HG02885 (cell line): ENCODE results near the gene MMAB.

Source experiments
- ATAC-seq: cut with Tn5 transposase; IDR thresholded peaks from one replicate; pipeline ENCODE4 v1.9.1; 2021; ENCODE audit warnings: mild to moderate bottlenecking; ENCODE audit not compliant: unreplicated experiment, poor library complexity

The MMAB gene

DNA sequence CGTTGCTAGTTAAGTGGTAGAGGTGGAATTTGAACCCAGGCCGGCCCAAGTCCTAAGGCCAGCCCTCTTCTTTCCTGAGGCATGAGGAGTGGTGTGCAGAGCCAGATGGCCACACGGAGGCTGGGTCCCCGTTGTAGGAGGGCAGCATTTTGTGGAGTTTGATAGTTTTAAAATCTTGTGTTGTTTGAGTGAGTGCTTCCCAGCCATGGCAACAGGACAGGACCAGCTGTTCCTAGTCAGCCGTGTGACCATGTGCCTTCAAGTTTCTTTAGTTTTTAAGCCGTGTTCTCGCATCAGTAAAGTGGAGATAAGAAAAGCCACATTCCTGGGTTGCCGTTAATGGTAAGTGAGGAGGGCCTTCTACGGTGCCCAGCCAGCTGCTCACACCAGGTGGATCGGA, 51.5 kb downstream of the MMAB start:
- ATAC-seq, result no peak

DNA sequence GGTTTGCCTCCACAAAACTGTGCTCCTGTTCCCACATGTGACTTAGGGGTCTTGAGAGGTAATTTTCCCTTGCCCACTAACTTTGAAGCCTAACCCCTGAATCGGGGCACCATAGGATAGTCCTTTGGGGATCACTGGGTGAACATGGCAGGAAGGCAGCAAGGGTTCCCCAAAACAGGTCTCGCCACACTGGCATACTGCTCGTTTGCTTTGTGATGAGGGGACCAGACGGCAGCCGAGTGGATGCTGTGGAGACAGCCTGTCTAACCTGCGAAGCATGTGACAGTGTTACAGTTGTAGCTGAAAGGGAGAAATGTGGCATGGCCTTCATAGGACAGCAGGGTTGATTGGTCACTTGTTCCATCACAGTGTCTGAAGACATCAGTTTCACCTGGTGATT, 53.5 kb downstream of the MMAB start:
- no peak for ATAC-seq

DNA sequence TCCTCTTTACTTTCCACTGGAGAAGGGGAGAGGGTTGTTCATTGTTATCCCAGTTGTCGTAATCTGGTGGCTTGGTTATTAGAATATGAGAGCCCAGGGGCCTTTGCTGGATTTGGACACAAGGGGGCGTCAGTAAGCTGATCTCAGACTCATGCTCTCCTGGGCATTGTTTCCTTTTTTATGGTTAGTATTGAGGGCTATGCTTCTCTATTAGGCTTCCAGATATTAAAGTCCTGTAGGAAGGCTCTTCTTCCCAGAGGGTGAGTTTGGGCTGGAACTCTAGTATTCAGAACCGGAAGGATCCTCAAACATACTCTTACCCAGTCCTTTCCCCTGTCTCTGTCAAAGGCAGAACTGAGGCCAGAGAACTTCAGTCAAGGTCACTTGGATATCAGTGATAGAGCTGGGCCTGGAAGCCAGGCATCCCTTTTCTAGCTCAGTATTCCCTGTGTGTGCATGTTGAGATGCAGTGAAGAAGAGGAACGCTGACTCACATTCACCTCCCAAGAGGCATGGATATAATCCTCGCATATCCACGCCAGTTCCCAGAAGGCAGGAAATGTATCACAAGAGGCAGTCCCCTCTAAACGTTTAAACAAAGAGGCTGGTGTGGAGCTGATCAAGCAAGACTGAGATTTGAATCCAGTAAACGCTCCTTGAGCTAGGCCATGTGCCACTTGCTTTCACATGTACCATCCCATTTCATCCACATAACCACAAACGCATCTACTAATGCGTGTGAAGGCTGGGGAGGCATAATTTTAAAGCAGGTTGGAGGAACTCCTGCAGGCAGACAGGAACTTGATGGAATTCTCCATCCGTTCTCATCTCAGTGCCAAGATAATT, 54.3 kb downstream of the MMAB start:
- ATAC-seq, result no peak

DNA sequence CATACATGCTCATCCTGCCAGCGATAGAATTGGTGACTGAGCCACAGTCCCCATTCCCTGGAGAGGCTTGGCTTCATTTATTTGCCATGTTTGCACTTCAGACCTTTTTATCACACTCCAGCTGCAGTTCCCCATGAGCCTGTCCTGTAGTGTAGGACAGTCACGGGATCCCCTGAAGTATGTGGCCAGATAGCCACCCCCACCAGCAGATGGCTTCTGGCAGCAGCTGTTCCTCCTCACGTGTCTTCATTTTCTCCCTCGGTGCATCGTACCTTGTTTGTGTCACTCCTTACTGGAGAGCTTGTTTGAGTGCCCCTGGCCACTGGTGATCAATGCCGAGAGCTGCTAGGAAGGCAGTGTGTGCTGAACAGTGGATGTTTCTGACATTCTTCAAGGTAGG, 55.7 kb downstream of the MMAB start:
- ATAC-seq, result no peak

DNA sequence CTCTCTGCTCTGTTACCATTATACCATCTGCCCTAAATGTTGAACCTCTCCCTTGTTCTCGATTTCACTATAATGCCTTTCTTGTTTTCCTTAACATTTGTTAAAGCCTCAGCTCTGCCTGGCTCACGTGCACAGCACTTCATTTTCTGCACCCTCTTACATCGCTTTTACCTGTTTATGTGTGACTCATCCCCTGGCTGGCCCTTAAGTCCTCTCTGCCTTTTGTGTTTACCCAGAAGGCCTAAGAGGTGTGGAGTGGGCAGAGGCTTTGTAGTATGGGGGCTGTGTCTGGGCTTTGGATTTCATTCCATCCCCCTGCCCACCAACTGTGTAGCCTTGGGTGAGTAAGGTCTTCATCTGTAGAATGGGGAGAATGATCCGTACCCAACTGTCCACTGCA, 59.3 kb downstream of the MMAB start:
- ATAC-seq, result no peak

DNA sequence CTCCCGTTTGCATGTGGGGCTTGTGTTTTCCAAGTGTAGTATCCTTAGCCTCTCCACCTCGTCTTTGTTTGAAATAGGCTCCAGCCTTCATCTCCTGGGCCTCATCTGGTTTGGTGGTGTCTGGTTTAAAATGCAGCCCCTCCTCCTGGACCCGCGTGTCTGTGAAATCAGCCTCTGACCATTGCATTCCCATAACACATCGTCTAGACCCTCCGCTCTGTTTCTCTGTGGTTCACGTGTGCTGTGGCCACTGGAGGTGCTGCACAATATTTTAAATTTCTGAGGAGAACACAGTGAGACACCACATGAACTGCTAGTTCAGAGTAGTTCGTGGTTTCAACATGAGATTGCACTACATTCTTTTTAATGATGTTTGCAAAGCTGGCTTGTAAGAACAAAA, 60.3 kb downstream of the MMAB start:
- ATAC-seq, result no peak

DNA sequence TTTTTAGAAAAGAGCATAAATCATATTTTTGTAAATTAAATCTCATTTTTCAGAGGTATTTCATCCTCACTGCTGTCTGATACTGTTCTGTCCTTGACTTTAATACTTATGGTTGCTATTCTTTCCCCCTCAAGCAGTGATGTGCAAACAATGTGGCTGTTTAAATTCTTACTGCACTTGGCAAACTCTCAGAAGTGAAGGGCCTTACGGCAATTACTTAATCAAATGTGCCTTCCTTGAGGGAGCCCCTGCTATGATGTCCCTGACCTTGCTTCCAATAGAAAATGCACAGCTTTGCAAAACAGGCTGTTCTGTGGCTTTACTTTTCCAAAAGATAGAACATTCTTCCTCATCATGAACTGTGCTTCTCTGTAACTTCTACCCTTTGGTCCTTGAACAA, 60.7 kb downstream of the MMAB start:
- ATAC-seq, result no peak

DNA sequence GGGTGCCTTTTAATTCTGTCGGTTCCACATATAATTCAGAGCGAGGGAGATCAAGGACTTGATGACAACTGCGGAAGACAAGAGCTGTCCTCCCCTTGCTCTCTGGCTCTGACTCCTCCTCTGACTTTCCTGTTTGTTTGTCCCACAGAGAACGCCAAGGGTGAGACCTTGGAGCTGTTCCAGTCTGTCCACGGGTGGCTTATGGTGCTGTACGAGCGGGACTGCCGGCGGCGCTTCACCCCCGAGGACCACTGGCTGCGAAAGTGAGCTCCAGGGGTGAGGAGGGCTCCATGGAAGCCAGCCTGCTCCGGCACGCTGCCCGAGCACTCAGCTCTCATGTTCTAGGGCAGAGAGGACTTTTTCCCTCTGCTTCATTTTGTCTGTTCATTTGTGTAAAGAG, 63.1 kb downstream of the MMAB start:
- no peak for ATAC-seq

DNA sequence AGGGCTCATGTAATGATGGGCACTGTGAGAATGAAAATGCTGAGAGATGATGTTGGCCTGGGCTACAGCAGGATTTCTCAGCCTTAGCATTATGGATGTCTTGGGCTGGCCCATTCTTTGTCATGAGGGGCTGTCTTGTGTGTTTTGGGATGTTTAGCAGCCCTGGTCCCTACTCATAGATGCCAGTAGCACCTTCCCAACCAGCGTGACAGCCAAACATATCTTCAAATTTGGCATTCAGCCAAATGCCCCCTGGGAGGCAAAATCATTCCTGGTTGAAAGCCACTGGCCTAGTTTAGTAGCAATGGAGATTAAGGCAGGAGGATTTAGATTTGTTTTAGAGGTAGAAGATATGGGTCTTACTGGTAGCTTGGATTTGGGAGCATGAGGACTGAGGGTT, 69.2 kb downstream of the MMAB start:
- ATAC-seq, result no peak
